Kidney epithelial cell (primary cell): Measurements from ENCODE around the gene CTBP1. TPM values are rescaled to one million over a fixed set of nuclear protein-coding genes. Genes with fewer than 3 reads are reported as not detected.

Experiments used
- DNase-seq: peaks from one replicate; pipeline ENCODE4 v3.0.0-alpha.2; 2010; ENCODE audit warnings: low read depth
- H3K27me3 ChIP-seq: 2 replicates; pipeline ENCODE4 v1.6.0; 2011; ENCODE audit warnings: low read length; ENCODE audit not compliant: control insufficient read depth, insufficient read depth
- H3K36me3 ChIP-seq: 2 replicates; pipeline ENCODE4 v1.5.1; 2011; ENCODE audit warnings: low read length; ENCODE audit not compliant: control insufficient read depth, insufficient read depth
- H3K4me3 ChIP-seq: 2 replicates; pipeline ENCODE4 v1.5.1; 2011; ENCODE audit warnings: low read depth, mild to moderate bottlenecking, control low read depth, low read length
- CTCF ChIP-seq: IDR thresholded peaks from 2 replicates; pipeline ENCODE4 v1.5.1; 2011; ENCODE audit warnings: mild to moderate bottlenecking, moderate library complexity, low read length, control low read depth, inconsistent platforms; ENCODE audit not compliant: insufficient read depth, poor library complexity, severe bottlenecking
- total RNA-seq: library from RNA; depleted of rRNA; stranded (reverse); fragments of >200 nt; gene quantifications from 2 replicates; pipeline ENCODE4 v1.2.3, GENCODE V29; 2015

The CTBP1 gene
- total RNA-seq, 1 donor from 2014 or later = 170 TPM

DNA sequence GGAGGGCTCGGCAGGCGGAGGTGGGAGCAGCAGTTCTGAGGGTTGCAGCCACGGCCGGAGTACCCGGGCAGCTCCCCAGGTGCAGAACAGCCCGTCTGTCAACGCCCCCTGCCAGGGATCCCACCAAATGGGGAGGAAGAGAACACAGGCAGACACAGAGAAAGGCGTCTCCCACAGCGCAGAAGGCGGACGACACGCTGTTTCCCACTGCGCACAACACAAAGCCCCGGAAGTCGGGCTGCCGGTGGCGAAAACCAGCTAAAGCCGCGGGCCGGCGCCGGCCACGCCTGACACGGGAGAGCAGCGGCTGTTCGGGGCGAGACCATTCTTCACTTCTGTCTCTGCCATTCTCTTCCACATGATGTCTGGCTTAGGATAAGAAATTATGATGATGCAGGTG is 31.6 kb downstream of the CTBP1 start:
- peaks cover 2% of the 10 kb centered on the region for H3K36me3 ChIP-seq
- no peak overlapping the region for H3K4me3 ChIP-seq
- DNase-seq = no peak
- TF ChIP-seq CTCF = no peak
- no peaks in the 10 kb centered on the region for H3K27me3 ChIP-seq

DNA sequence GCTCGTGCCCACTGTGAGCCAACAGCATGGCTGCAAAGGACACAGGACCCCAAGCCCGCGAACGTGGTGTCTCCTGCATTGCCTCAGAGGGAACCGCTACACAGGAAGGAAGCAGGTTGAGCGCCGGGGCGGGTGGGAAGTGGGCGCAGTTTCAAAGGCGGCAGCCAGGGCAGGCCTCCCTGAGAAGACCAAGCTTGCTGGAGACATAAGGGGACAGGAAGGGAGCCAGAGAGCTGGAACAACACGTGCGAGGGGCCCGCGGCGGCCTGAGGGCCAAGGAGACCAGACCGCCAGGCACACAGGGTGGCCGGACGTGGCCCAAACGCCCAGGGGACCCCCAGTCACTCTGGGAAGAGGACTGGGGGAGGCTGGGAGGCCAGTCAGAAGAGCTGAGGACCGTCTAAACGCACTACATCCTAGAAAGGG is 32.0 kb downstream of the CTBP1 start:
- TF ChIP-seq CTCF = no peak
- Histone ChIP-seq H3K27me3 (no peaks in the 10 kb centered on the region), H3K36me3 (peaks cover 2% of the 10 kb centered on the region), H3K4me3 (no peak overlapping the region)
- DNase-seq = no peak

GRCh38 chr4:1216076-1216614 is 32.8 kb downstream of the CTBP1 start:
- no peak for DNase-seq
- peaks cover 2% of the 10 kb centered on the region for H3K36me3 ChIP-seq
- no peak for TF ChIP-seq CTCF
- H3K27me3 ChIP-seq = no peaks in the 10 kb centered on the region
- no peak overlapping the region for H3K4me3 ChIP-seq

- no peak overlapping the region for H3K4me3 ChIP-seq
- TF ChIP-seq CTCF = no peak
- DNase-seq = no peak
- H3K36me3 ChIP-seq = peaks cover 2% of the 10 kb centered on the region
- H3K27me3 ChIP-seq = no peaks in the 10 kb centered on the region
Observed at GRCh38 chr4:1215141-1216075, 33.5 kb downstream of the CTBP1 start.

DNA sequence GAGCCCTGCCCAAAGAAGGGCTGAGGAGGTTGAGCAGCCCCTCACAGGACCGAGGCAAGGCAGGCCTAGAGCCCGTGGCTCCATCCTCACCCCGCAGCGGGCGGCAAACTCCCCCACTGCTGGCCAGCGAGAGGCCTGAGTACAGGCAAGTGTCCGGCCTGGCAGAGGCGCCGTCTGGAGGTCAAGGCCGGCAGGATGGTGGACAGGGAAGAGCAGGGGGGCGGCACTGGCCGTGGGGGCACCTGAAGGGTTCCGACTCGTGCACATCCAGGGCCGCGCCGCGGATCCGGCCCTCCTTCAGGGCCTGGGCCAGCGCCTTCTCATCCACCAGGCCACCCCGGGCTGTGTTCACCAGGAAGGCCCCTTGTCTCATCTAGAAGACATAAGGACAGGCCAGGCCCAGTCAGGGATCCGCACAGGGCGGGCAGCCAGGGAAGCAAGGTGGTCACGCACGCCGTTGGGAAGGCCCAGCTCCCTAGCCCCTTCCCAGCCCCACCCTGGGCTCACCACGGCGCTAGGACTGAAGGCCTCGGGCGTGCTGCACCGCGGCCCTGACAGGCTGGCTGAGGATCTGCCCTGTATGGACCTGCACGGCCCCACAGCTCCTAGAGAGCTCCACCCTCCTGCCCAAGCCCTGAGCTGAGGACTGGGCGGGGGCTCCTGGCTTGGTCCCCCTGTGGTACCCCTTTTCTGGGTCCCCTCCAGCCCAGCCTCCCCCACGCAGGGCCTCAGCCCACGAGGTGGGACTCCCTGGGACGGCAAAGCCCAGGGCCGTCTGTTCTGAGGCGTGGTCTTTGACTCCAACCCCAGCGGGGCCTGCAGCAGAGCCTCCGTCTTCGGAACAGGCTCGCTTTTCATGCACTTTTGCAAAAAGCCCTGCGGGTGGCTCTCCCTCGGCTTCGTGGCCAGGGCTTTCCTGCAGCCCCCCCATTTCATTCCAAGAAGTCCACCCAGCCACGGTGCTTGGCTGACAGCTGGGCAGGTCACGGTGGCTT is 34.5 kb downstream of the CTBP1 start:
- no peak overlapping the region for H3K4me3 ChIP-seq
- no peak for DNase-seq
- TF ChIP-seq CTCF = no peak
- no peaks in the 10 kb centered on the region for H3K27me3 ChIP-seq
- peaks cover 2% of the 10 kb centered on the region for H3K36me3 ChIP-seq
